GM23338 (cell line): ENCODE results near the gene PRDX6. TPM values are rescaled to one million over a fixed set of nuclear protein-coding genes. Genes with fewer than 3 reads are reported as not detected.

Experiments
- ATAC-seq: fragments of 200-7000 bp; cut with Tn5 transposase; 3 replicates; pipeline ENCODE4 v1.9.1; 2020
- DNase-seq: peaks from one replicate; pipeline ENCODE4 v3.0.0-alpha.2; 2015; ENCODE audit warnings: low spot score
- H2AFZ ChIP-seq: fragments of 200-600 bp; sonication (generic); 2 replicates; pipeline ENCODE4 v1.8.0; 2016; ENCODE audit warnings: antibody characterized with exemption, mild to moderate bottlenecking, moderate library complexity
- H3F3A ChIP-seq: fragments of 200-600 bp; sonication (generic); replicated peaks from 2 replicates; pipeline ENCODE4 v1.8.0; 2017; ENCODE audit warnings: antibody characterized with exemption, mixed run types, low read depth
- H3K27ac ChIP-seq: fragments of 200-600 bp; sonication (generic); 2 replicates; pipeline ENCODE4 v1.6.1; 2016; ENCODE audit warnings: low read depth
- H3K27me3 ChIP-seq: fragments of 200-600 bp; sonication (generic); 2 replicates; pipeline ENCODE4 v1.8.0; 2016; ENCODE audit warnings: mild to moderate bottlenecking, mixed run types, moderate library complexity; ENCODE audit not compliant: insufficient read depth
- H3K36me3 ChIP-seq: fragments of 200-600 bp; sonication (generic); 2 replicates; pipeline ENCODE4 v1.8.0; 2016; ENCODE audit warnings: mild to moderate bottlenecking; ENCODE audit not compliant: insufficient read depth
- H3K4me1 ChIP-seq: fragments of 200-600 bp; sonication (generic); 2 replicates; pipeline ENCODE4 v1.8.0; 2016; ENCODE audit warnings: mild to moderate bottlenecking, moderate library complexity; ENCODE audit not compliant: insufficient read depth
- H3K4me2 ChIP-seq: fragments of 200-600 bp; sonication (generic); 2 replicates; pipeline ENCODE4 v1.7.1; 2017; ENCODE audit warnings: mixed run types
- H3K4me3 ChIP-seq: fragments of 200-600 bp; sonication (generic); 2 replicates; pipeline ENCODE4 v1.6.1; 2016; ENCODE audit warnings: mixed run types
- H3K79me2 ChIP-seq: fragments of 200-600 bp; sonication (generic); replicated peaks from 2 replicates; pipeline ENCODE4 v1.8.0; 2017; ENCODE audit warnings: mild to moderate bottlenecking; ENCODE audit not compliant: insufficient read depth
- H3K9me2 ChIP-seq: fragments of 200-600 bp; sonication (generic); 2 replicates; pipeline ENCODE4 v1.8.0; 2017; ENCODE audit not compliant: insufficient read depth
- H4K20me1 ChIP-seq: fragments of 200-600 bp; sonication (generic); replicated peaks from 2 replicates; pipeline ENCODE4 v1.8.0; 2017; ENCODE audit warnings: mild to moderate bottlenecking; ENCODE audit not compliant: insufficient read depth
- H3K27ac Mint-ChIP-seq: 2 replicates; pipeline ENCODE4 v1.8.0; 2020; ENCODE audit warnings: inconsistent platforms, mild to moderate bottlenecking, moderate library complexity, mixed read lengths
- H3K27me3 Mint-ChIP-seq: 3 replicates; pipeline ENCODE4 v1.8.0; 2022; ENCODE audit warnings: low read depth, mild to moderate bottlenecking, moderate library complexity, mixed read lengths, inconsistent platforms; ENCODE audit not compliant: insufficient read depth, poor library complexity
- H3K36me3 Mint-ChIP-seq: 3 replicates; pipeline ENCODE4 v1.8.0; 2021; ENCODE audit warnings: low read depth, mild to moderate bottlenecking, inconsistent platforms, moderate library complexity, mixed read lengths
- H3K4me1 Mint-ChIP-seq: 3 replicates; pipeline ENCODE4 v1.8.0; 2020; ENCODE audit warnings: mild to moderate bottlenecking, inconsistent platforms, mixed read lengths
- H3K4me3 Mint-ChIP-seq: 3 replicates; pipeline ENCODE4 v1.8.0; 2021; ENCODE audit warnings: moderate library complexity, mild to moderate bottlenecking, inconsistent platforms, mixed read lengths
- H3K9me3 Mint-ChIP-seq: 3 replicates; pipeline ENCODE4 v1.8.0; 2020; ENCODE audit warnings: moderate library complexity, mild to moderate bottlenecking, inconsistent platforms, mixed read lengths
- CREB1 ChIP-seq: fragments of 250-450 bp; sonication (Bioruptor Pico); IDR thresholded peaks from 2 replicates; pipeline ENCODE4 v1.5.0; 2020; ENCODE audit warnings: low read depth, mild to moderate bottlenecking, moderate library complexity
- EZH2phosphoT487 ChIP-seq: fragments of 200-600 bp; sonication (generic); IDR thresholded peaks from one replicate; pipeline ENCODE4 v1.8.1; 2018; ENCODE audit warnings: antibody characterized with exemption; ENCODE audit not compliant: unreplicated experiment
- JUNB ChIP-seq: IDR thresholded peaks from one replicate; pipeline ENCODE4 v1.6.1; 2016; ENCODE audit warnings: antibody characterized with exemption; ENCODE audit not compliant: unreplicated experiment
- NANOG ChIP-seq: IDR thresholded peaks from 2 replicates; pipeline ENCODE4 v1.6.1; 2016; ENCODE audit warnings: antibody characterized with exemption, borderline replicate concordance
- POLR2AphosphoS5 ChIP-seq: IDR thresholded peaks from 2 replicates; pipeline ENCODE4 v1.6.1; 2016; ENCODE audit warnings: antibody characterized with exemption, low read depth
- ZNF114 ChIP-seq: fragments of 250-450 bp; sonication (Bioruptor Pico); IDR thresholded peaks from 2 replicates; pipeline ENCODE4 v1.5.0; 2020; ENCODE audit warnings: mild to moderate bottlenecking, moderate library complexity
- ZNF331 ChIP-seq: fragments of 250-450 bp; sonication (Bioruptor Pico); IDR thresholded peaks from 2 replicates; pipeline ENCODE4 v1.5.0; 2020; ENCODE audit warnings: low read depth, mild to moderate bottlenecking, moderate library complexity
- polyA plus RNA-seq: library from polyadenylated mRNA; unstranded; fragments of >200 nt; fragmentation: Nextera tagmentation; extraction: Ambion mirVana; gene quantifications from 2 replicates; pipeline ENCODE4 v1.2.1, GENCODE V29; 2016
- total RNA-seq: library from RNA; depleted of rRNA; stranded (reverse); fragments of >200 nt; shearing (Covaris generic); gene quantifications from 2 replicates; pipeline ENCODE4 v1.2.3, GENCODE V29; 2014
- TF ChIP-seq, protein P1 (sequence below): fragments of 250-450 bp; sonication (Bioruptor Pico); IDR thresholded peaks from 2 replicates; pipeline ENCODE4 v1.5.0; 2020; ENCODE audit warnings: mild to moderate bottlenecking, moderate library complexity
- TF ChIP-seq, protein P2 (sequence below): IDR thresholded peaks from 2 replicates; pipeline ENCODE4 v1.6.1; 2016; ENCODE audit warnings: antibody characterized with exemption
- TF ChIP-seq, protein P3 (sequence below), 2 experiments: fragments of 200-600 bp in 1 of 2; sonication (generic) in 1 of 2; conservative IDR thresholded peaks; 2 replicates each; pipeline versions ENCODE4 v1.5.1 to v1.6.1; 2016 to 2017; ENCODE audit warnings: antibody characterized with exemption in 2 of 2, low read depth in 2 of 2, mild to moderate bottlenecking in 2 of 2, moderate library complexity in 1 of 2
- TF ChIP-seq, protein P4 (sequence below): IDR thresholded peaks from one replicate; pipeline ENCODE4 v1.6.1; 2018; ENCODE audit warnings: antibody characterized with exemption; ENCODE audit not compliant: unreplicated experiment

PRDX6 gene
- total and polyA plus RNA-seq, 2 experiments from 2014 or later = 516 to 746 TPM

DNA sequence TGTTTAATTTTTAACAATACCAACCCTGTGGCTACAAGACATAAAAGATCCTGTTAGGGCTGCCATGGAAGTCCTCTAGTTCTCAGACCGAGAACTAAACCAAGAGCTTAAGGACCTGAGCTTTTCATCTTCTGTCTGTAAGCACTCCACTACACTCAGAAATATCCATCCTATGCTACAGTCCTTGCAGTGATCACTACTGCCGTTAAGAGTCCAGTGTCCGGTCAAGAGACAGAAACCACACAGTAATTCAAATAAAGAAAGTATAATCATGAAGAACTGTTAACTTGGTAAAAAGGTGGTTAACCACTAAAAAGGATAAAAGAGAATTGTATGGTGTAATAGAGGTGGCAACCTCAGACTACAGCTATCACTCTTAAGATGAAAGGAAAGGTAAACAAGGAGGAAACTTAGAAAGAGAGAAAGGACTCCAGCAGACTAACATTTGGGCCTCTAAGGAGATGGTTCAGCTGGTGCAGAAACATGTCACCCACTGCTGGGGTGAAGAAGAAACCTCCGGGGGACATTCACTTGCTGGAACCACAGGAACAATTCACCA is 22.1 kb upstream of the PRDX6 start (continued):
- TF ChIP-seq, protein P1, sequence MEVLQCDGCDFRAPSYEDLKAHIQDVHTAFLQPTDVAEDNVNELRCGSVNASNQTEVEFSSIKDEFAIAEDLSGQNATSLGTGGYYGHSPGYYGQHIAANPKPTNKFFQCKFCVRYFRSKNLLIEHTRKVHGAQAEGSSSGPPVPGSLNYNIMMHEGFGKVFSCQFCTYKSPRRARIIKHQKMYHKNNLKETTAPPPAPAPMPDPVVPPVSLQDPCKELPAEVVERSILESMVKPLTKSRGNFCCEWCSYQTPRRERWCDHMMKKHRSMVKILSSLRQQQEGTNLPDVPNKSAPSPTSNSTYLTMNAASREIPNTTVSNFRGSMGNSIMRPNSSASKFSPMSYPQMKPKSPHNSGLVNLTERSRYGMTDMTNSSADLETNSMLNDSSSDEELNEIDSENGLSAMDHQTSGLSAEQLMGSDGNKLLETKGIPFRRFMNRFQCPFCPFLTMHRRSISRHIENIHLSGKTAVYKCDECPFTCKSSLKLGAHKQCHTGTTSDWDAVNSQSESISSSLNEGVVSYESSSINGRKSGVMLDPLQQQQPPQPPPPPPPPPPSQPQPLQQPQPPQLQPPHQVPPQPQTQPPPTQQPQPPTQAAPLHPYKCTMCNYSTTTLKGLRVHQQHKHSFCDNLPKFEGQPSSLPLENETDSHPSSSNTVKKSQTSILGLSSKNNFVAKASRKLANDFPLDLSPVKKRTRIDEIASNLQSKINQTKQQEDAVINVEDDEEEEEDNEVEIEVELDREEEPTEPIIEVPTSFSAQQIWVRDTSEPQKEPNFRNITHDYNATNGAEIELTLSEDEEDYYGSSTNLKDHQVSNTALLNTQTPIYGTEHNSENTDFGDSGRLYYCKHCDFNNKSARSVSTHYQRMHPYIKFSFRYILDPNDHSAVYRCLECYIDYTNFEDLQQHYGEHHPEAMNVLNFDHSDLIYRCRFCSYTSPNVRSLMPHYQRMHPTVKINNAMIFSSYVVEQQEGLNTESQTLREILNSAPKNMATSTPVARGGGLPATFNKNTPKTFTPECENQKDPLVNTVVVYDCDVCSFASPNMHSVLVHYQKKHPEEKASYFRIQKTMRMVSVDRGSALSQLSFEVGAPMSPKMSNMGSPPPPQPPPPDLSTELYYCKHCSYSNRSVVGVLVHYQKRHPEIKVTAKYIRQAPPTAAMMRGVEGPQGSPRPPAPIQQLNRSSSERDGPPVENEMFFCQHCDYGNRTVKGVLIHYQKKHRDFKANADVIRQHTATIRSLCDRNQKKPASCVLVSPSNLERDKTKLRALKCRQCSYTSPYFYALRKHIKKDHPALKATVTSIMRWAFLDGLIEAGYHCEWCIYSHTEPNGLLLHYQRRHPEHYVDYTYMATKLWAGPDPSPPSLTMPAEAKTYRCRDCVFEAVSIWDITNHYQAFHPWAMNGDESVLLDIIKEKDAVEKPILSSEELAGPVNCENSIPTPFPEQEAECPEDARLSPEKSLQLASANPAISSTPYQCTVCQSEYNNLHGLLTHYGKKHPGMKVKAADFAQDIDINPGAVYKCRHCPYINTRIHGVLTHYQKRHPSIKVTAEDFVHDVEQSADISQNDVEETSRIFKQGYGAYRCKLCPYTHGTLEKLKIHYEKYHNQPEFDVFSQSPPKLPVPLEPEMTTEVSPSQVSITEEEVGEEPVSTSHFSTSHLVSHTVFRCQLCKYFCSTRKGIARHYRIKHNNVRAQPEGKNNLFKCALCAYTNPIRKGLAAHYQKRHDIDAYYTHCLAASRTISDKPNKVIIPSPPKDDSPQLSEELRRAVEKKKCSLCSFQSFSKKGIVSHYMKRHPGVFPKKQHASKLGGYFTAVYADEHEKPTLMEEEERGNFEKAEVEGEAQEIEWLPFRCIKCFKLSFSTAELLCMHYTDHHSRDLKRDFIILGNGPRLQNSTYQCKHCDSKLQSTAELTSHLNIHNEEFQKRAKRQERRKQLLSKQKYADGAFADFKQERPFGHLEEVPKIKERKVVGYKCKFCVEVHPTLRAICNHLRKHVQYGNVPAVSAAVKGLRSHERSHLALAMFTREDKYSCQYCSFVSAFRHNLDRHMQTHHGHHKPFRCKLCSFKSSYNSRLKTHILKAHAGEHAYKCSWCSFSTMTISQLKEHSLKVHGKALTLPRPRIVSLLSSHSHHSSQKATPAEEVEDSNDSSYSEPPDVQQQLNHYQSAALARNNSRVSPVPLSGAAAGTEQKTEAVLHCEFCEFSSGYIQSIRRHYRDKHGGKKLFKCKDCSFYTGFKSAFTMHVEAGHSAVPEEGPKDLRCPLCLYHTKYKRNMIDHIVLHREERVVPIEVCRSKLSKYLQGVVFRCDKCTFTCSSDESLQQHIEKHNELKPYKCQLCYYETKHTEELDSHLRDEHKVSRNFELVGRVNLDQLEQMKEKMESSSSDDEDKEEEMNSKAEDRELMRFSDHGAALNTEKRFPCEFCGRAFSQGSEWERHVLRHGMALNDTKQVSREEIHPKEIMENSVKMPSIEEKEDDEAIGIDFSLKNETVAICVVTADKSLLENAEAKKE (CRISPR knock-in tag) = no peak
- TF ChIP-seq JUNB (no peak), EZH2phosphoT487 (no peak), NANOG (no peak)

DNA sequence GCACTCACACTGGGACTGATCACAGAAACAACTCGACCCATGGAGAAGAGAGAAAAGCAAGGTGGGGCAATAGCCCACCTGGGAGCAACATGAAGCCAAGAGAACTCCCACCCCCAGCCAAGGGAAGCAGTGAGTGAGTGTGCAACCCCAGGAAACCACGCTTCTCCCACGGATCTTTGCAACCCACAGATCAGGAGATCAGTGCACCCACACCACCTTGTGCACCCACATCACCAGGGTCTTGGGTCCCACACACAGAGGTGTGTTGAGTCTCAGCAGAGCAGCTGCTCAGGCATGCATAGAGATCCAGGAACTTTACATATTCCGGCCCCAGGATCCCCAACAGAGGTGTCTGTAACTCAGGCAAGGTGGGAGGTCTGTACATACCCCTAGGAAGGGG is 17.2 kb upstream of the PRDX6 start:
- ATAC-seq (no peak), DNase-seq (no peak)
- Mint-ChIP-seq H3K4me3 (no peak overlapping the region), H3K9me3 (no peaks in the 10 kb centered on the region; the same call in none of the 3 replicates), H3K36me3 (peaks cover 40% of the 10 kb centered on the region), H3K4me1 (peaks cover 5% of the 10 kb centered on the region; the same call in 2 of the 3 replicates), H3K27ac (no peak overlapping the region), H3K27me3 (no peaks in the 10 kb centered on the region)
- Histone ChIP-seq H3K79me2 (peaks cover 45% of the 10 kb centered on the region), H2AFZ (no peak overlapping the region), H3K4me2 (no peak overlapping the region), H3F3A (no peaks in the 10 kb centered on the region), H3K4me3 (no peak overlapping the region), H4K20me1 (no peaks in the 10 kb centered on the region), H3K27ac (no peak overlapping the region), H3K27me3 (no peaks in the 10 kb centered on the region), H3K4me1 (peaks cover 11% of the 10 kb centered on the region; the same call in 1 of the 2 replicates), H3K9me2 (peaks cover 9% of the 10 kb centered on the region; the same call in 1 of the 2 replicates), H3K36me3 (peaks cover 4% of the 10 kb centered on the region)
- TF ChIP-seq CREB1 (CRISPR knock-in tag) (no peak), ZNF114 (CRISPR knock-in tag) (no peak), ZNF331 (CRISPR knock-in tag) (no peak), NANOG (no peak), POLR2AphosphoS5 (no peak), EZH2phosphoT487 (no peak), JUNB (no peak)
- TF ChIP-seq, protein P2, sequence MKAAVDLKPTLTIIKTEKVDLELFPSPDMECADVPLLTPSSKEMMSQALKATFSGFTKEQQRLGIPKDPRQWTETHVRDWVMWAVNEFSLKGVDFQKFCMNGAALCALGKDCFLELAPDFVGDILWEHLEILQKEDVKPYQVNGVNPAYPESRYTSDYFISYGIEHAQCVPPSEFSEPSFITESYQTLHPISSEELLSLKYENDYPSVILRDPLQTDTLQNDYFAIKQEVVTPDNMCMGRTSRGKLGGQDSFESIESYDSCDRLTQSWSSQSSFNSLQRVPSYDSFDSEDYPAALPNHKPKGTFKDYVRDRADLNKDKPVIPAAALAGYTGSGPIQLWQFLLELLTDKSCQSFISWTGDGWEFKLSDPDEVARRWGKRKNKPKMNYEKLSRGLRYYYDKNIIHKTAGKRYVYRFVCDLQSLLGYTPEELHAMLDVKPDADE = no peak
- TF ChIP-seq, protein P3, sequence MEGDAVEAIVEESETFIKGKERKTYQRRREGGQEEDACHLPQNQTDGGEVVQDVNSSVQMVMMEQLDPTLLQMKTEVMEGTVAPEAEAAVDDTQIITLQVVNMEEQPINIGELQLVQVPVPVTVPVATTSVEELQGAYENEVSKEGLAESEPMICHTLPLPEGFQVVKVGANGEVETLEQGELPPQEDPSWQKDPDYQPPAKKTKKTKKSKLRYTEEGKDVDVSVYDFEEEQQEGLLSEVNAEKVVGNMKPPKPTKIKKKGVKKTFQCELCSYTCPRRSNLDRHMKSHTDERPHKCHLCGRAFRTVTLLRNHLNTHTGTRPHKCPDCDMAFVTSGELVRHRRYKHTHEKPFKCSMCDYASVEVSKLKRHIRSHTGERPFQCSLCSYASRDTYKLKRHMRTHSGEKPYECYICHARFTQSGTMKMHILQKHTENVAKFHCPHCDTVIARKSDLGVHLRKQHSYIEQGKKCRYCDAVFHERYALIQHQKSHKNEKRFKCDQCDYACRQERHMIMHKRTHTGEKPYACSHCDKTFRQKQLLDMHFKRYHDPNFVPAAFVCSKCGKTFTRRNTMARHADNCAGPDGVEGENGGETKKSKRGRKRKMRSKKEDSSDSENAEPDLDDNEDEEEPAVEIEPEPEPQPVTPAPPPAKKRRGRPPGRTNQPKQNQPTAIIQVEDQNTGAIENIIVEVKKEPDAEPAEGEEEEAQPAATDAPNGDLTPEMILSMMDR (conservative IDR thresholded peaks at IDR 0.05; ENCODE audit: low read depth in 2 of 2) = no peak
- TF ChIP-seq, protein P4, sequence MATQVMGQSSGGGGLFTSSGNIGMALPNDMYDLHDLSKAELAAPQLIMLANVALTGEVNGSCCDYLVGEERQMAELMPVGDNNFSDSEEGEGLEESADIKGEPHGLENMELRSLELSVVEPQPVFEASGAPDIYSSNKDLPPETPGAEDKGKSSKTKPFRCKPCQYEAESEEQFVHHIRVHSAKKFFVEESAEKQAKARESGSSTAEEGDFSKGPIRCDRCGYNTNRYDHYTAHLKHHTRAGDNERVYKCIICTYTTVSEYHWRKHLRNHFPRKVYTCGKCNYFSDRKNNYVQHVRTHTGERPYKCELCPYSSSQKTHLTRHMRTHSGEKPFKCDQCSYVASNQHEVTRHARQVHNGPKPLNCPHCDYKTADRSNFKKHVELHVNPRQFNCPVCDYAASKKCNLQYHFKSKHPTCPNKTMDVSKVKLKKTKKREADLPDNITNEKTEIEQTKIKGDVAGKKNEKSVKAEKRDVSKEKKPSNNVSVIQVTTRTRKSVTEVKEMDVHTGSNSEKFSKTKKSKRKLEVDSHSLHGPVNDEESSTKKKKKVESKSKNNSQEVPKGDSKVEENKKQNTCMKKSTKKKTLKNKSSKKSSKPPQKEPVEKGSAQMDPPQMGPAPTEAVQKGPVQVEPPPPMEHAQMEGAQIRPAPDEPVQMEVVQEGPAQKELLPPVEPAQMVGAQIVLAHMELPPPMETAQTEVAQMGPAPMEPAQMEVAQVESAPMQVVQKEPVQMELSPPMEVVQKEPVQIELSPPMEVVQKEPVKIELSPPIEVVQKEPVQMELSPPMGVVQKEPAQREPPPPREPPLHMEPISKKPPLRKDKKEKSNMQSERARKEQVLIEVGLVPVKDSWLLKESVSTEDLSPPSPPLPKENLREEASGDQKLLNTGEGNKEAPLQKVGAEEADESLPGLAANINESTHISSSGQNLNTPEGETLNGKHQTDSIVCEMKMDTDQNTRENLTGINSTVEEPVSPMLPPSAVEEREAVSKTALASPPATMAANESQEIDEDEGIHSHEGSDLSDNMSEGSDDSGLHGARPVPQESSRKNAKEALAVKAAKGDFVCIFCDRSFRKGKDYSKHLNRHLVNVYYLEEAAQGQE = no peak
